ENCODE data around the gene IFNK.

DNA sequence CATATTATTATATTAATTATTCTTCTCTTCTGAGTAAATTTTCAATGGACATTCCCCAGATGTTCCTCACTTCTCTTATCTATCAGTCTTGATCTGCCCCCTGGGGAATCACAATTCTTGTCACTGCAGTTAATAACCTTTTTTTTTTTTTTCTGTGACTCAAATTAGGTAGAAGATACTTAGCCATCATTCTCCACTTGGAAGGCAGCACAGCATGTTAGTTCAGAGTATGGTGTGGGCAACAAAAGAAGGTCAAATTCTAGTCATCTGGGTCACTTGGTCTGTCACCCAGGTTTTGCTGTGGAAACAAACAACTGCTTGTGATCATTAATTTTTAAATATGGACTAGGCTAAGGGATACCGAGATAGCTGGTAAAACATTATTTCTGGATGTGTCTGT, 13.7 kb downstream of the IFNK start:
- TF ChIP-seq, protein P1, sequence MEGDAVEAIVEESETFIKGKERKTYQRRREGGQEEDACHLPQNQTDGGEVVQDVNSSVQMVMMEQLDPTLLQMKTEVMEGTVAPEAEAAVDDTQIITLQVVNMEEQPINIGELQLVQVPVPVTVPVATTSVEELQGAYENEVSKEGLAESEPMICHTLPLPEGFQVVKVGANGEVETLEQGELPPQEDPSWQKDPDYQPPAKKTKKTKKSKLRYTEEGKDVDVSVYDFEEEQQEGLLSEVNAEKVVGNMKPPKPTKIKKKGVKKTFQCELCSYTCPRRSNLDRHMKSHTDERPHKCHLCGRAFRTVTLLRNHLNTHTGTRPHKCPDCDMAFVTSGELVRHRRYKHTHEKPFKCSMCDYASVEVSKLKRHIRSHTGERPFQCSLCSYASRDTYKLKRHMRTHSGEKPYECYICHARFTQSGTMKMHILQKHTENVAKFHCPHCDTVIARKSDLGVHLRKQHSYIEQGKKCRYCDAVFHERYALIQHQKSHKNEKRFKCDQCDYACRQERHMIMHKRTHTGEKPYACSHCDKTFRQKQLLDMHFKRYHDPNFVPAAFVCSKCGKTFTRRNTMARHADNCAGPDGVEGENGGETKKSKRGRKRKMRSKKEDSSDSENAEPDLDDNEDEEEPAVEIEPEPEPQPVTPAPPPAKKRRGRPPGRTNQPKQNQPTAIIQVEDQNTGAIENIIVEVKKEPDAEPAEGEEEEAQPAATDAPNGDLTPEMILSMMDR (IDR thresholded peaks at IDR 0.05): no peak
- no peak for TF ChIP-seq POLR2A (IDR thresholded peaks at IDR 0.05)

Data from uterus (tissue), 2 donors.